HG03025 (cell line): Measurements from ENCODE around the gene ILK.

Source experiments
- ATAC-seq: cut with Tn5 transposase; IDR thresholded peaks from one replicate; pipeline ENCODE4 v1.9.1; 2021; ENCODE audit warnings: mild to moderate bottlenecking, moderate library complexity; ENCODE audit not compliant: unreplicated experiment, low FRiP score

The ILK gene

DNA sequence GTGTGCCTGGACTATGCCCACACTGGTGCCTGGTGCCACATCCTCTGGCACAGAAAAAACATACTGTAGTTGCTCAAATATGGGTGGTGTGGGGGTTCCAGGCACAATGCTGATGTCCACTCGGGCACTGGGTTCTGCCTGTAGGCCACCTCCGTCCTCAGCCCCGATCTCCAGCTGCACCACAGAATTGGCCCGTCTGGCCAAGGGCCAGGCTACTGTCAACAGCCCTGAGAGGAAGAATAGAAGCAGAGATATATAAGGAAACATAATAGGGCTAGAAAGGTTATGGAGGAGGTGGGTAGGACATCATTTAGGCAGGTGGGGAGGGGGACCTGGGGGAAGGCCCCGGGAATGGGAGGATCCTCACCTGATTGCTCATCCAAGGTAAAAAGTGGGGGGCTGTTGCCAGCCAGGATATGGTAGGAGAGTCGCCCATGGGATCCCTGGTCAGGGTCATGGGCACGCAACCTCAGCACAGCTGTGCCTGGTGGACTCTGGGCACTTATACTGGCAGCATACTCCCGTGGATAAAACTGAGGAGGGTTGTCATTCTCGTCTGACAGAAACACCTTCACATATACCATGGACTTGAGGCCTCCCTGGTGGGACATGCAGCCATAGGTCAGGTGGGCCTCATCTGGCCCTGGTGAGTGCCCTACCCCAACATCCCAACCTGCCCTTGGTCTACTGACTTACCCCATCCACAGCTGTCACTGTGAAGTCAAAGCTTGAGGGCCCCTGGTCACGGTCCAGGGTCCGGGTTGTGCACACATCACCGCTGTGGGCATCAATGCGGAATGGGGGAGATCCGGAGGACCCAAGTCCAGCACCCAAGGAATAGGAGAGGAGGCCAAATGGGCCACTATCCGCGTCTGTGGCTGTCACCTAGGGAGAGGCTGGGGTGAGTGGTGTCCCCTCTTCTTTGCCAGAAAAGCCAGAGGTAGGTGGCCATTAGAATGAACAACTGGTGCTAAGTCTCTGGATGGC lies 30.1 kb downstream of the ILK start:
- ATAC-seq: no peak

DNA sequence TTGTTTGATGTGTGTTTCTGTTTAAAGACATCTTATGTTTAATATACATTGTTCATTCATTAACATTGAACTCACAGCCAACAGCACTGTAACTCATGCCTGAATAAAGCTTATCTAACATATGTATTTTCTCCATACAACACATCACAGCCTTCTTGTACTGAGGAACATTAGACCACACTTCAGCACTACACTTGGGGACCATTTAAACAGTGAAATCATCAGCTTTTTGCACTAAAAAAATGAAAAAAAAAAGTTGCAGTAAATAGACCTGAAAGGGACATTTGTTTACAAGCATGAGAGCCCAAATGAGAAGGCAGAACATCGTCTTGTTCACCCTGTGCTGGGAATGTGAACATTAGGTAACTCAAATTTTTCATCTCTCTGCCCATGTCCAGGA lies 31.0 kb downstream of the ILK start:
- no peak for ATAC-seq

DNA sequence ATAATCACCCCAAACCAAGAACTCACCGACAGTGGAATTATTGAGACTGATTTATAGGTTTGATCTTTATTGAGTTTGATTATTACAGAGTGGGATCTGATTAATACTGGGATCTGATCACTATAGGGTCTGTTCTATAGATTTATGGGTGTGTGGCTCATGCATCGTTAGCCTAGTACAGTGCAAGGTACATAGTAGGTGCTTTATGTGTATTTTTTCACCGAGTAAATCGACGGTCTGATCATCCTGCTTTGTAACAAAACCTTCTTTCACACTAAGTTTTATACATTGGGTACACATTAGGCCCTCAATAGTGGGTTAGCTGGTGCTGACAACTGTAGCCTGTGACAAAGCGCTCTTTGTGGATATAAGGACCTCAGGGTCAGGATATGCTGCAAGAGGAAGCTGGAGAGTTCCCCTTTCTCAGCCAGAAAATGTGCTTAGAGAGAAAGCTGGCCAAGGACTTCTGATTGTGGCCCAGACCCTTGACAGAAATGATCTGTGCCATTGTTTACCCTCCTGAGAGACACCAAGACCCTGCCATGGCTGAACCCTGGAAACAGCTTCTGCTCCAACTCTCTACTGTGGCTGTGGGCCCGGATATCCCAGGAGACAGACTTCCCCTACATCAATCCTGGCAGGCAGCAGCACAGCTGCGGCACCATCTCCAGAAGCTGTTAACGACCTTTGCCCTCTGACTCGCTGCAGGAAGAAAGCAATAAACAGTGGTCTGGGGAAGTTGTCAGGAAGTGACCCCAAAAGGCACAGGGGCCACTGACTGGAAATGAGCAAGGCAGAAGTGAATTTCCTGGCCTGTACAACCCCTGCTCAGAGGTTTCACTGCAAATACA lies 31.7 kb downstream of the ILK start:
- ATAC-seq: no peak

DNA sequence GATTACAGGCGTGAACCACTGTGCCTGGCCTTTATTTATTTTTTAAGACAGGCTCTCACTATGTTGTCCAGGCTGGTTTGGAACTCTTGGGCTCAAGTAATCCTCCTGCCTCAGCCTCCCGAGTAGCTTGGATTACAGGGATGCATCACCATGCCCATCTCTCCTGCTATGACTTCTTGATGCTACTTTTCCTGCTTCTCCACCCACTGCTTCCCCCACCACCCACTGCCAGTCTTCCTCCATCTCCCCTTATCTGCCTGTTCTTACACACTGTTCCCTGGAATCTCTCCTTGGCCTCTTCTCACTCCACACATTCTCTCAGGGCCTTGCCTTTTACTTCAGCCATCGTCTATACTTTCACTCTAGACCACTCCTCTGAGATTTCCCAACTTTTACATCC lies 32.9 kb downstream of the ILK start:
- ATAC-seq: no peak

DNA sequence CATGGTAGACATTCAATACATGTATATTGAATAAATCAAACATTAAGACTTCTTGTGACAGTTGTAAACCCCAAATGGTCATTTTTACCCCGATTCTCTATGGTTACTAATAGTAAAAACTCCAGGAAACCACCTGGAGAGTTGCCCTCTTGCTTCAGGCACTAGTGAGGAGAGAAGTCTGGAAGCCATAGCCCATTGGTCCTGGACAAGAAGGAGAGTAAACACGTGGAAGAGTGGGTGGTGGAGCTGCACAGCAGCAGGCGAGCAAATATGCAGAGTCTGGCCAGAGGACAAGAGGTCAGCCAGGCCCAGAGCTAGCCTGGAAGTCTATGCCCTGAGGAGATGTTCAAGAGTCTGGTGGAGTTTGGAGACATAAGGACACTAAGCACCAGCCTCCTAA lies 34.3 kb downstream of the ILK start:
- no peak for ATAC-seq

DNA sequence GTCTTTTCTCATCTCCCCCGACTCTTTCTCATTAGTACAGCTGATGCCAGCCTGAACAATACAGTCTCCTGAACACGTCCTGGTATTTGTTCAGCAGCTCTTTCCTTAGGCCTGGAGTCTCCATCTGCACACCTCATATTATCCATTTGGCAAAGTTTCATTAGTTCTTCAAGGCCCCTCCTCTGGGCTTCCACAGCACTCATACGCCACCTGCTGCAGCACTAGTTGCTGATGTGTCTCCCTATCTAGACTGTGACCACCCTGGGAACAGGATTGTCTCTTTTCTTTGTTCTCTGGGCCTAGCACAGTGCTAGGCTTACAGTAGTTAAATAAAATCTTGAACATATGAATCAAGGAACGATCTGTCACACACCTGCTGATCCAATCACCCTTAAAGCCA lies 34.9 kb downstream of the ILK start:
- no peak for ATAC-seq

DNA sequence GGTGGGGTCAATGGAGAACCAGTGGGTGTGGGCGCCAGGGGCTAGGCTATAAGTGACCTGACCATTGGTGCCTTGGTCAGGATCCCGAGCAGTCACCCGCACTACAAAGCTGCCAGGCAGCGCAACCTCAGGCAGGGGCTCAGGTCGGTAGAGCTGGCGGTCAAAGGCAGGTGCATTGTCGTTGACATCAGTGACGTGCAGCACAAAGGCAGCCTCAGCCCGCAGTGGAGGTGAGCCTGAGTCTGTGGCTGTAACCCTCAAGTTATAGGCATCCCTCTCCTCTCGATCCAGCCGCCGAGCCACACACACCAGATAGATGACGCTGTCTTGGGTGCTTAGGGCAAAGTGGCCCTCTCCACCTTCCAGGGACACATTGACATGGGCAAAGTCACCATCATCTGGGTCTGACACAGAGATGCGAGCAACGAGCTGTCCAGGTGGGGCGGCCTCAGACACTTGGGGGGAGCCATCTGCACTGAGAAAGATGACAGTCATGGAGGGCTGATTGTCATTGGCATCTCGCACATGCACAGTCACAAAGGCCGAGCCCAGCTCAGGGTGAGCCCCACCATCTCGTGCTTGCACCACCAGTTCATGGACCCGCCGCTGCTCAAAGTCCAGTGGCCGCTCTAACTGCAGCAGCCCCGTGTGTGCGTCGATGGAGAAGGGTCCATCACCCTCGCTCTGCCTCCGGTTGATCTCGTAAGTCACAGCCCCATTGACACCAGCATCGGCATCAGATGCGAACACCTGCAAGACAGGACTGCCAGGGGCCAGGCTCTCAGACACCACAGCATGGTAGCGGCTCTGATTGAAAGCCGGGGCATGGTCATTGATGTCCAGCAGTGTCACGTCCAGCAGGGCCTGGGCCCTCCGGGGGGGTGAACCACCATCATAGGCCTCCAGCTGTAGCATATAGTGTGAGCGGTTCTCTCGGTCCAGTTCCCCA lies 36.7 kb downstream of the ILK start:
- no peak for ATAC-seq

DNA sequence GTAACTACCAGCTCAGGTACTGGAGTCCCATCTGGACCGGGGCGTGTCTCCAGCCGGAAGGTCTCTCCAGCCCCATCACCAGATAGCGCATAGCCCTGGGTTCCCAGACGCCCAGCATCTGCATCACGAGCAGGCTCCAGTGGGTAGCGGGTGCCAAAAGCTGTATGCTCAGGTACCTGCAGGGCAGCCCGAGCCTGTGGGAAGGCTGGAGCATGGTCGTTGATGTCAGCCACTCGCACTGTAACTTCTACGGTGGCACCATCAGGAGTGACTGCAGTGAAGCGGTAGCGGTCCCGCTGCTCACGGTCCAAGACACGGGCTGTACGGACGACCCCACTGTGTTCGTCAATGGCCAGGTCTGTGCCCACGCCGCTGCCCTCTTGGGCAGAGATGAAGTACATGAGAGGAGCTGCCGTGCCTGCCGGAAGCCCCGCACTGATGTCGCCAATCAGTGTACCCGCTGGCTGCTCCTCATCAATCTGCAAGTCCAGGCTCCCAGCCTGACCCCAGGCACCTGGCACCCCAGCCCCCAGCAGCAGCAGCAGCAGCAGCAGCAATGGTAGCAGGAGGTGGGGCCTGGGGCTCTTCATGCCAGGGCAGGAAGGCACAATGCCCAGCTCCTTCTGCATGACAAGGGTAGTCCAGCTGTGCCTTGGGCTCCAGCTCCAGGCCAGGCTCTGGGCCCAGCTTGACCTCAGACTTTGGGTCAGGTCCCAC lies 37.6 kb downstream of the ILK start:
- ATAC-seq: no peak

DNA sequence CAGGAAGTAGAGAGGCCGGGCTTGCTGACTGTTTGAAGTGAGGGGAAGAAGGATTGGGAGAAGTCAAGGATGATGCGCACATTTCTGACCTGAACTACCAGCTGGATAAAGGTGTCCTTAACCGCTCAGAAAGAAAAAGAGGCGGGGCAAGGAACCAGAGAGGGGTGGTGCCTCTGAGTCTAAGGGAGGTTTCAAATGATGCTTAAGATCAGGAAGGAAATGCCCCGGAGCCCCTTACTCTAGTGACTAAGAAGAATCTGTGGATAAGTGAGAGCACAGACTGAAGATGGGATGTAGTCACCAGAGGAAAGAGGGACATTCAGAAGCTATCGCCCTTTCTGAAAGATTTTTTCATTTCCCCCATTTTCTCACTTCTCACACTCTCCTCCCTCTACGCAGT lies 39.4 kb downstream of the ILK start:
- ATAC-seq: no peak

DNA sequence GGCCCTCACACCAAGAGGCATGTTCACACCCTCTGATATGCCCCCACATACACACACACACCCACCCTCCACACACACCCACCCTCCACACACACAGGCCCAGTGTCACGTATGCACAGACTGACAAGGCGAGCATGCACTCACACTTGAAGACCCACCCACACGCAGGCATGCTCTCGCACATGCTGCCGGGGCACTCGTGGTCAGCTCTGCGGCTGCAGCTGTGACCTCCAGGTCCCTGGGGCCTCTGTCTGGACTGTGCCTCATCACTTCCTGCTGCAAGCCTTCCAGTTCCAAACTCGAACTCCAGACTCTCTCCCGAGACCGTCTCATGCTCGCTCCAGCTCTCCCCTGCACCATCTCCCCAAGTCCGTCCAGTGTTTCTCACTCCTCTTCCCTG lies 42.5 kb downstream of the ILK start:
- ATAC-seq: no peak

DNA sequence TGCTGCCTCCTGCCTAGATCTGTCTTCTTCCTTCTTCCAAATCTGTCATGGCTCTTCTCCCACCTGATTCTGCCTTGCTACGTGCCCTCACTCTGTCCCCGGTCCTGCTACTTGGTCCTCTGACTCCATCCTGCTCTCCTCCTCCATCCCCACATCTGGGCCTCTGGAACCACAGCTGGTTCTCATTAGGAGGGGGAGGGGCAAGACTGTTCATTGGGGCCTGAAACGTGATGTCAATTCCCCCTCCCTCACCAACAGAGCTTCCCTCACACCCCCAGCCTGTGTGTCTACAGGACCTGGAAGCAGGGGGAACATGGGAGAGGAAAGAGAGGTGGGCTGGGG lies 43.0 kb downstream of the ILK start:
- no peak for ATAC-seq

DNA sequence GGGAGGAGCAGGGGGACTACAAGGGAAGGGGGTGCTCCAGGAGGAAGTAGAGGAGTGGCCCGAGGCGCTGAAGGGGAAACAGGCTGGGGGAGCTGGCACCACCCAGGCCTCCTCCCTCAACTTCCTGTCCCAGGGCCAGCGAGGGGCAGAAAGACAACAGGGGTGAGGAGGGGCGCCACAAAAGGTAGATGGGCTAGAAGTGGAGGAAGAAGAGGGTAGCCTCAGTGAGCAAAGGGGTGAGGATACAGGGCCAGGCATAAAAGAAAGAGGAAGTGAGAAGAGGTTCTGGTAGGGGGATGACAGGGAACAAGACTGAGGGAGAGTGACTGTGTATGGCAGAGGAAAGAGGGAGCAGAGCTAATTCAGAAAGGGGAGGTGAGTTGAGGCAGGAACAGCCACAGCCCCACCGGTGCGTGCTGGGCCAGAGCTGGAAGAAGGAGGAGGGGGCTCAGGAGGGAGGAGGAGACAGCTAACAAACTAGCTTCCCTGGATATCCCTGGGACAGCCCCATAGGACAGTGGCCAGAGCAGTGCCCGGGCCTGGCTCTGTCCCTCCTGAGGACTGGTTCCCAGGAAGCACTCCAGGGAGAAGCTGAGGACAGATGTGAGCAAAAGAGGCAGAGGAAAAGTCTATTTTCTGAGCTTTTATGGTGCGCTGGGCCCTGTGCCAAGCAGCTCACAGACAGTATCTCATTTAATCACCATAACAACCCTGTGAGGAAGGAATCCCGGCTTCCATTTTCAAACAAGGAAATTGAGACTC lies 43.5 kb downstream of the ILK start:
- peak; percentile 91 for ATAC-seq

DNA sequence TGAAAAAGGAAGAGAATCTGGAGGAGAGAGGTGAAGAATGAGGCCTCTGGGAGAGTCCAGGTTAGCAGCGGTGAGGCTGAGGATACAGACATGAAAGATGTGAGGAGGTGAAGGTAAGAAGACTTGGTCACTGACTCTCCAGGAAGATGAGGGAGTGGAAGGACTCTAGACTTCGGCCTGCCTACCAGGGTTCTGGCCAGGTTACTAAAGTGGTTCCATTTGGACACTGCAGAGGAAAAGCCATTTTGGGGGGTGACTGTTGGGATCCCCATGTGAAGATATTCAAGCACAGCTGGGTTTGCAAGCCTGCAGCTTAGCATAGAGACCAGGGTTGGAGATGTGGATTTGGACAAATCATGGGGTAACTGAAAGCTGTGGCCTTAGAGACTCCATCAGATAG lies 44.3 kb downstream of the ILK start:
- no peak for ATAC-seq

DNA sequence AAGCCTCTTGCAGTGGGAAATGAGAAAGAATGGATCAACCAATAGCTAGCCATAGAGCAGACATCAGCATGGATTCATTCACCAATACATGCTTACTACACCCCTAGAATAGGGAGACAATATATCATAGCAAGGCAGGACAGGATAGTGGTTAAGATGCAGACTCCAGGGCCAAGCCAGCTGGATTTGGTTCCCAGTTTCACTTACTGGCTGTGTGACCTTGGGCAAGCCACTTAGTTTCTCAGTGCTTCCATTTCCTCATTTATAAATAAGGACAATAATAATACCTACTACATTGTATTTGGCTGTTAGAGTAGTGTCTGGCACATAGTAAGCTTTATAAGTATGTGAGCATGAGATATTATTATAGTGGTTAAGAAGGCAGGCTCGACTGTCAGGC lies 44.9 kb downstream of the ILK start:
- ATAC-seq: no peak

DNA sequence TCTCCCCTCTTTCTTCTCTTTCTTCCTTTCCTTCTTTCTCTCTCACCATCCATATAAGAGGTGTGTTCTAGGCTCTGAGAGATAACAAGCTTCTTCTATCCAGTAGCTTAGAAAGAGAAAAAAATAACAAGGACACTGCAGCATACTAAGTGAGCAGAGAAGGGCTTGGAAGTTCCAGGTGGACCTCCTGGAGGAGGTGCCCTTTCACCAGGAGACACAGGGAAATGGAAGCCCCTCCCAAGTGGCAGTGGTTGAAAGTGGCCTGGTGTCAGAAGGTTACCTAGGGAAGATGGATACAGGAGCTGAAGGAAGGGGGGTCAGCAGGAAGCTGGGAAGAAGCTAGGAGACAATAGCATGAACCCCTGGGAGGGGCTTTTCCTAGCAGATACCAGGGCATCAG lies 46.5 kb downstream of the ILK start:
- ATAC-seq: no peak

DNA sequence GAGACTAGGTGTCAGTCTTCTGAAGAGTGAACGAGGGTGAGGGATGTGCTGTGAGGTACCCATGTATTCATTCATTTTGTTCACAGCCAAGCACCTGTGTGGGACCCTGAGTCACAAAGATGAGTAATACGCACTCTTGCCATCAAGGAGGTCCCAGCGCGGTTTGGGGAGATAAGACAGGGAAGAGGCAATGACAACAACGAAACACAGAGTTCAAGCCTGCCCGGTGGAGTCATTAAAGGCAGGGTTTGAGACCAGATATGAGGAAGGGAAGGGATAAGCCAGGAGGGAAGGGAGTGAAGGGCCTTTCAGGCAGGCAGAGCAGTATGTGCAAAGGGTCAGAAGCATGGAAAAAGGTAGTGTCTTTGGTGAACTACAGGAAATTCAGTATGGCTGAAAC lies 47.4 kb downstream of the ILK start:
- ATAC-seq: no peak

DNA sequence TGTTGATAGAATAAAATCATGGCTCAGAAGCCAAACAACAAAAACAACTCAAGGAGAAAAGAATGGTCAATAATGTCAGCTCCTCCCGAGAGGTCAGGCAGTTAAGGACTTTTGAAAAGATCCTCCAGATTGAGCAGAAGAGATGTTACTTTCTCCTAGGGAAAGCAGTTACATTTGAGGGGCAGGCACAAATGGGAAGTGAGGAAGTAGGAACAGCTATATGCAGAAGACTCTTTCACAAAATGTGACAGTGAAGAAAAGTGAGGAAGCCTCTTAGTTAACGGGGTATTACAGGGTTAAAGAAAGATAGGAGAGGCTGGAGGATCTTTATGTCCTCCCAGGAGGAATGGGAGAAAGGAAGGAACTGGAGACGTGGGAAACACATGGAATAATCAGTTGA lies 48.6 kb downstream of the ILK start:
- ATAC-seq: no peak

DNA sequence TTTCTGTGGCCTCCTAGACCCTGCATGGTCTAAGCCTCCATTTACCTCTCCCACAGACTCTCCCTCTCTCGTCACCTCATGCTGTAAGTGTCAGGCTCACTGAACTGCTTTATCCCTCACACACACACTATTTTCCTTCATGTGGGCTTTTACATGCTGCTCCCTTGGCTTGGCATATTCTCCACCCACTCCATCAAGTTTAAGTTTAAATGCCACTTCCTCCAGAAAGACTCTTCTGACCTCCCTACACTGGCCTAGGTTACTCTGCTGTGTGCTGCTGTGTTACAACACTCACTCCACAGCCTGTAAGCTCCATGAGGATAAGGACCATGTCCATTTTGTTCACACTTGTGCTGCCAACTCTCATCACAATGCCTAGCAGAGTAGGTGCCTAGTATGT lies 49.5 kb downstream of the ILK start:
- ATAC-seq: no peak

DNA sequence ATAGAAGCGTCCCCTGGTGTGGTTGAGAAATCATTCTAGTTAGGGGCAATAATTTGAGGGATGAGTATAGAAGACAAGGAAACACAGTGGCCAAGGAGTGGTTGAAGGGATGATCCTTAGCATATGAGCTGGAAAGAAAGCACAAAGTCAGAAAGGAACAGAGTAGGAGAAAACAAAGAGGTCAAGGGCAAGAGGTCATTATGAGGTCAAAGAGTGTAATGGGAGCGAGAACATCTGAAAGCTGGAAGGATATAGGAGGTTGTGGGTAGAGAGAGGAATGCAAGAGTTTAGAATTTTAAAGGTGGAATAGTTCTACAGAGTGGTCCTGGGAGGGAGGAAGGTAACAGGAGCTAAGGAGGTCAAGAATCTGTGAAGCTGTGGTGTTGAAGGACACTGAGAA lies 50.1 kb downstream of the ILK start:
- no peak for ATAC-seq
